GM12878 (cell line): ENCODE measurements around the gene CACHD1. TPM values are rescaled to one million over a fixed set of nuclear protein-coding genes. Genes with fewer than 3 reads are reported as not detected.

Source experiments
- ATAC-seq: fragments of 200-7000 bp; cut with Tn5 transposase; 3 replicates; pipeline ENCODE4 v1.9.1; 2020; ENCODE audit warnings: mild to moderate bottlenecking, moderate library complexity
- BruUV-seq: library from RNA; stranded (reverse); fragments of 400-500 nt; replicated peaks from 2 replicates; lab custom pipeline; 2021; lab: Mats Ljungman, UMichigan
- CTCF ChIA-PET: fragments of 300-600 bp; sonication (Branson Sonifier 250); formaldehyde crosslinking; extraction: SDS; loops from one replicate; lab custom pipeline; 2021; ENCODE audit warnings: inconsistent platforms; lab: Yijun Ruan, JAX
- POLR2A ChIA-PET: fragments of 350-600 bp; formaldehyde crosslinking; extraction: SDS; loops from one replicate; lab custom pipeline; 2021; ENCODE audit warnings: inconsistent platforms; lab: Charles Lee
- RAD21 ChIA-PET: fragments of 300-600 bp; sonication (Branson Sonifier 250); formaldehyde crosslinking; loops from one replicate; lab custom pipeline; 2023; ENCODE audit warnings: antibody characterized with exemption; ENCODE audit not compliant: unreplicated experiment; lab: Charles Lee
- SMC1A ChIA-PET: fragments of 300-600 bp; sonication (Branson Sonifier 250); formaldehyde crosslinking; loops from one replicate; lab custom pipeline; 2023; ENCODE audit not compliant: unreplicated experiment, uncharacterized antibody; lab: Charles Lee
- DNase-seq: peaks from one replicate; pipeline ENCODE4 v3.0.0-alpha.2; 2011; ENCODE audit warnings: low read depth, low spot score
- FAIRE-seq: peaks from 3 replicates; lab custom pipeline; 2011; peaks lifted over from hg19 to GRCh38; lab: Jason Lieb, UNC
- H2AFZ ChIP-seq: 2 replicates; pipeline ENCODE4 v1.6.0; 2011; ENCODE audit warnings: low read depth, low read length, control low read depth; ENCODE audit not compliant: control insufficient read depth
- H3K27ac ChIP-seq: 2 replicates; pipeline ENCODE4 v1.5.1; 2011; ENCODE audit warnings: control low read depth; ENCODE audit not compliant: control insufficient read depth, insufficient read depth
- H3K27me3 ChIP-seq, 2 experiments: replicated peaks in 1 of 2; 2 replicates each; pipeline versions ENCODE4 v1.6.0 to v1.6.1; 2011; ENCODE audit warnings: low read length in 1 of 2; ENCODE audit not compliant: control insufficient read depth in 2 of 2, insufficient read depth in 2 of 2
- H3K36me3 ChIP-seq, 2 experiments: 2 replicates each; pipeline ENCODE4 v1.5.1; 2011; ENCODE audit warnings: low read length in 1 of 2; ENCODE audit not compliant: control insufficient read depth in 2 of 2, insufficient read depth in 2 of 2
- H3K4me1 ChIP-seq: 2 replicates; pipeline ENCODE4 v1.6.1; 2011; ENCODE audit warnings: mild to moderate bottlenecking, low read length, moderate library complexity, mixed read lengths; ENCODE audit not compliant: control insufficient read depth, insufficient read depth
- H3K4me2 ChIP-seq: 2 replicates; pipeline ENCODE4 v1.6.0; 2011; ENCODE audit warnings: control low read depth; ENCODE audit not compliant: control insufficient read depth, insufficient read depth
- H3K4me3 ChIP-seq: fragments of 200-600 bp; sonication (generic); 2 replicates; pipeline ENCODE4 v1.5.1; 2016
- H3K79me2 ChIP-seq: 2 replicates; pipeline ENCODE4 v1.6.0; 2011; ENCODE audit warnings: low read length; ENCODE audit not compliant: control insufficient read depth, insufficient read depth
- H3K9ac ChIP-seq: 2 replicates; pipeline ENCODE4 v1.8.0; 2011; ENCODE audit warnings: low read length, control low read depth, mixed read lengths; ENCODE audit not compliant: control insufficient read depth, insufficient read depth
- H3K9me3 ChIP-seq: replicated peaks from 3 replicates; pipeline ENCODE4 v1.5.1; 2011; ENCODE audit warnings: mild to moderate bottlenecking, low read length; ENCODE audit not compliant: control insufficient read depth, insufficient read depth
- H4K20me1 ChIP-seq: 2 replicates; pipeline ENCODE4 v1.6.0; 2011; ENCODE audit not compliant: control insufficient read depth, insufficient read depth
- CHD2 ChIP-seq: IDR thresholded peaks from 2 replicates; pipeline ENCODE4 v1.6.1; 2011; ENCODE audit warnings: low read depth, low read length, improper control_type of control experiment, borderline replicate concordance
- ELK1 ChIP-seq: IDR thresholded peaks from 2 replicates; pipeline ENCODE4 v1.6.1; 2012; ENCODE audit warnings: low read depth, low read length, improper control_type of control experiment
- EP300 ChIP-seq, 2 experiments: fragments of 150-350 bp in 1 of 2; IDR thresholded peaks; 2 replicates each; pipeline ENCODE4 v1.6.1; 2011 to 2012; ENCODE audit warnings: low read depth in 2 of 2, low read length in 2 of 2, borderline replicate concordance in 1 of 2, improper control_type of control experiment in 1 of 2, inconsistent platforms in 1 of 2; ENCODE audit not compliant: control insufficient read depth in 1 of 2
- GATAD2B ChIP-seq: fragments of 450-650 bp; conservative IDR thresholded peaks from 2 replicates; pipeline ENCODE4 v1.6.1; 2017; ENCODE audit warnings: low read depth, mild to moderate bottlenecking, moderate library complexity
- KLF5 ChIP-seq: fragments of 450-650 bp; IDR thresholded peaks from 2 replicates; pipeline ENCODE4 v1.6.1; 2014; ENCODE audit warnings: mild to moderate bottlenecking; ENCODE audit not compliant: partially characterized antibody
- SP1 ChIP-seq: IDR thresholded peaks from one replicate; pipeline ENCODE4 v1.6.1; 2011; ENCODE audit warnings: low read depth, low read length
- STAT1 ChIP-seq: fragments of 450-650 bp; conservative IDR thresholded peaks from 2 replicates; pipeline ENCODE4 v1.6.1; 2014; ENCODE audit warnings: antibody characterized with exemption, mild to moderate bottlenecking
- YBX1 ChIP-seq: fragments of 450-650 bp; IDR thresholded peaks from 2 replicates; pipeline ENCODE4 v1.6.1; 2016; ENCODE audit warnings: antibody characterized with exemption
- ZNF274 ChIP-seq: IDR thresholded peaks from one replicate; pipeline ENCODE4 v1.8.0; 2011; ENCODE audit not compliant: insufficient read length, insufficient read depth
- WGBS: methylation state at CpG from one replicate; pipeline ENCODE4 v1.1.6; 2016; ENCODE audit warnings: low lambda C conversion rate; ENCODE audit not compliant: insufficient replicate concordance, insufficient coverage; ENCODE audit errors: missing lambda C conversion rate; 5-methylcytosine and 5-hydroxymethylcytosine counted together
- in situ Hi-C: fragments of 300-500 bp; cut with MboI; formaldehyde crosslinking; loops from 9 replicates; pipeline ENCODE4 v1.14.3; 2018; ENCODE audit warnings: mixed read lengths
- intact Hi-C: fragments of 100-400 bp; cut with micrococcal nuclease; formaldehyde crosslinking; loops from one replicate; pipeline ENCODE4 v1.14.2; 2022; ENCODE audit not compliant: unreplicated experiment
- polyA plus RNA-seq, 11 experiments: library from polyadenylated mRNA; depleted of rRNA in 4 of 11; unstranded in 6 of 11; stranded (reverse) in 5 of 11; fragments of >200 nt; fragmentation: Nextera tagmentation in 4 of 11; fragmentation: Illumina TruSeq in 1 of 11; extraction: Ambion mirVana in 4 of 11; extraction: Trizol in 1 of 11; gene quantifications; 1 replicate in 1 of 11; 2 replicates in 10 of 11; pipeline versions ENCODE4 v1.2.1 to v1.2.3, GENCODE V29; 2011 to 2016; ENCODE audit warnings: inconsistent platforms in 2 of 11, missing spikeins in 2 of 11, low read depth in 1 of 11
- total RNA-seq, 4 experiments: library from RNA; depleted of rRNA in 3 of 4; stranded (reverse); fragments of >200 nt in 3 of 4; fragmentation: Illumina TruSeq in 1 of 4; extraction: Trizol in 1 of 4; gene quantifications; 2 replicates each; pipeline versions ENCODE4 v1.2.1 to v1.2.3, GENCODE V29; 2013 to 2021
- TF ChIP-seq, protein P1 (sequence below): IDR thresholded peaks from 2 replicates; pipeline ENCODE4 v1.6.1; 2012; ENCODE audit warnings: low read length, inconsistent platforms

CACHD1 gene
- total and polyA plus RNA-seq, 10 of the 15 experiments (the other 5 are each of a cell fraction or from before 2014, with no cell fraction given): 0.03 TPM; not detected in 9

GRCh38 chr1:64476251-64476952, 6.5 kb downstream of the CACHD1 start (continued):
- TF ChIP-seq ELK1: no peak
- TF ChIP-seq KLF5: no peak
- no peak for TF ChIP-seq EP300 (IDR thresholded peaks at IDR 0.05; ENCODE audit: borderline replicate concordance in 1 of 2, control insufficient read depth in 1 of 2, low read depth in 2 of 2, low read length in 2 of 2)
- no peak for TF ChIP-seq YBX1
- no peak for TF ChIP-seq CHD2

GRCh38 chr1:64478594-64479470, 8.9 kb downstream of the CACHD1 start:
- Histone ChIP-seq H3K27ac (no peak overlapping the region), H3K79me2 (no peaks in the 10 kb centered on the region), H2AFZ (no peak overlapping the region), H4K20me1 (no peaks in the 10 kb centered on the region), H3K27me3 (peaks cover 0 to 4% of the 10 kb centered on the region in 2 experiments; a peak in 3 of 4 replicates)
- CTCF ChIA-PET: no interaction called here
- no TSS peak for BruUV-seq
- in situ Hi-C loops: no loop called here
- no peak for TF ChIP-seq STAT1
- TF ChIP-seq, protein P1, sequence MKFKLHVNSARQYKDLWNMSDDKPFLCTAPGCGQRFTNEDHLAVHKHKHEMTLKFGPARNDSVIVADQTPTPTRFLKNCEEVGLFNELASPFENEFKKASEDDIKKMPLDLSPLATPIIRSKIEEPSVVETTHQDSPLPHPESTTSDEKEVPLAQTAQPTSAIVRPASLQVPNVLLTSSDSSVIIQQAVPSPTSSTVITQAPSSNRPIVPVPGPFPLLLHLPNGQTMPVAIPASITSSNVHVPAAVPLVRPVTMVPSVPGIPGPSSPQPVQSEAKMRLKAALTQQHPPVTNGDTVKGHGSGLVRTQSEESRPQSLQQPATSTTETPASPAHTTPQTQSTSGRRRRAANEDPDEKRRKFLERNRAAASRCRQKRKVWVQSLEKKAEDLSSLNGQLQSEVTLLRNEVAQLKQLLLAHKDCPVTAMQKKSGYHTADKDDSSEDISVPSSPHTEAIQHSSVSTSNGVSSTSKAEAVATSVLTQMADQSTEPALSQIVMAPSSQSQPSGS: no peak
- no peak for TF ChIP-seq SP1
- TF ChIP-seq GATAD2B: no peak
- TF ChIP-seq ZNF274: no peak
- TF ChIP-seq, all 136 proteins: peak for 0
- RAD21 ChIA-PET: no interaction called here
- SMC1A ChIA-PET: interaction anchor here (1.1 kb wide), 1 partner anchor 34 kb away, joined by 3 read pairs; no protein-coding TSS in a partner anchor
- DNase-seq: no peak
- Histone ChIP-seq H3K4me1 (no peaks in the 10 kb centered on the region), H3K9ac (no peak overlapping the region), H3K9me3 (no peaks in the 10 kb centered on the region), H3K4me3 (no peak overlapping the region), H3K4me2 (no peak overlapping the region), H3K36me3 (no peaks in the 10 kb centered on the region)
- ATAC-seq: no peak
- intact Hi-C loops: no loop called here
- WGBS: 25% methylated on average over 3 of the region's 3 CpGs
- FAIRE-seq: no peak
- POLR2A ChIA-PET: no interaction called here
